Neural cell (in vitro differentiated cells): ENCODE results near the gene SELENOW. TPM values are rescaled to one million over a fixed set of nuclear protein-coding genes. Genes with fewer than 3 reads are reported as not detected.

Source experiments
- H2AFZ ChIP-seq: fragments of 200-600, 300-800 bp; sonication (generic), shearing (Covaris generic); 2 replicates; pipeline ENCODE4 v1.6.0; 2014; ENCODE audit warnings: low read depth, mild to moderate bottlenecking, antibody characterized with exemption, low read length, moderate library complexity
- H3F3A ChIP-seq: fragments of 200-600 bp; shearing (Covaris generic); 2 replicates; pipeline ENCODE4 v1.6.1; 2016; ENCODE audit warnings: mild to moderate bottlenecking, moderate library complexity, mixed read lengths, antibody characterized with exemption, low read length; ENCODE audit not compliant: insufficient read depth, poor library complexity, severe bottlenecking
- H3K27ac ChIP-seq: fragments of 200-600, 300-800 bp; sonication (generic), shearing (Covaris generic); 2 replicates; pipeline ENCODE4 v1.5.1; 2014; ENCODE audit warnings: mild to moderate bottlenecking, low read length, moderate library complexity
- H3K27me3 ChIP-seq: fragments of 300-800, 200-600 bp; sonication (generic), shearing (Covaris generic); 2 replicates; pipeline ENCODE4 v1.6.0; 2014; ENCODE audit warnings: mild to moderate bottlenecking, low read depth, low read length, moderate library complexity; ENCODE audit not compliant: insufficient read depth
- H3K36me3 ChIP-seq: fragments of 300-800, 200-600 bp; sonication (generic), shearing (Covaris generic); 2 replicates; pipeline ENCODE4 v1.5.1; 2014; ENCODE audit warnings: mild to moderate bottlenecking, antibody characterized with exemption, low read length, moderate library complexity; ENCODE audit not compliant: insufficient read depth
- H3K4me2 ChIP-seq: fragments of 300-800, 200-600 bp; sonication (generic), shearing (Covaris generic); 2 replicates; pipeline ENCODE4 v1.6.0; 2014; ENCODE audit warnings: mild to moderate bottlenecking, low read length
- H3K4me3 ChIP-seq: fragments of 300-800, 200-600 bp; sonication (generic), shearing (Covaris generic); 2 replicates; pipeline ENCODE4 v1.5.1; 2014; ENCODE audit warnings: mild to moderate bottlenecking, low read length, moderate library complexity
- H3K79me2 ChIP-seq: fragments of 200-600 bp; shearing (Covaris generic); replicated peaks from 2 replicates; pipeline ENCODE4 v1.6.0; 2014; ENCODE audit warnings: mild to moderate bottlenecking, low read length, moderate library complexity; ENCODE audit not compliant: insufficient read depth
- H3K9ac ChIP-seq: fragments of 300-800, 200-600 bp; sonication (generic), shearing (Covaris generic); 2 replicates; pipeline ENCODE4 v1.6.1; 2016; ENCODE audit warnings: mild to moderate bottlenecking, low read length, mixed read lengths
- H3K9me2 ChIP-seq: fragments of 200-600 bp; shearing (Covaris generic); 2 replicates; pipeline ENCODE4 v1.6.1; 2016; ENCODE audit warnings: mild to moderate bottlenecking, low read length, mixed read lengths; ENCODE audit not compliant: insufficient read depth
- H3K9me3 ChIP-seq: fragments of 200-600, 300-800 bp; sonication (generic), shearing (Covaris generic); 2 replicates; pipeline ENCODE4 v1.6.1; 2016; ENCODE audit warnings: mild to moderate bottlenecking, mixed run types, low read length, moderate library complexity, mixed read lengths
- H4K20me1 ChIP-seq: fragments of 200-600 bp; shearing (Covaris generic); 2 replicates; pipeline ENCODE4 v1.6.1; 2016; ENCODE audit warnings: mild to moderate bottlenecking, mixed run types; ENCODE audit not compliant: insufficient read depth
- EP300 ChIP-seq: fragments of 450-650 bp; conservative IDR thresholded peaks from 2 replicates; pipeline ENCODE4 v1.6.1; 2014; ENCODE audit warnings: antibody characterized with exemption, mild to moderate bottlenecking, moderate library complexity; ENCODE audit not compliant: poor library complexity, severe bottlenecking
- EZH2 ChIP-seq: fragments of 200-600, 300-800 bp; shearing (Covaris generic), sonication (generic); IDR thresholded peaks from 2 replicates; pipeline ENCODE4 v1.6.1; 2014; ENCODE audit warnings: antibody characterized with exemption, low read length, borderline replicate concordance, mild to moderate bottlenecking; ENCODE audit not compliant: insufficient read depth, poor library complexity, severe bottlenecking
- MXI1 ChIP-seq: fragments of 450-650 bp; conservative IDR thresholded peaks from 2 replicates; pipeline ENCODE4 v1.6.1; 2014; ENCODE audit warnings: antibody characterized with exemption, mild to moderate bottlenecking; ENCODE audit not compliant: poor library complexity, severe bottlenecking
- POLR2AphosphoS5 ChIP-seq: IDR thresholded peaks from 2 replicates; pipeline ENCODE4 v1.6.1; 2012
- RAD21 ChIP-seq: fragments of 450-650 bp; conservative IDR thresholded peaks from 2 replicates; pipeline ENCODE4 v1.6.1; 2014; ENCODE audit warnings: antibody characterized with exemption, mild to moderate bottlenecking, moderate library complexity
- SMC3 ChIP-seq: fragments of 450-650 bp; conservative IDR thresholded peaks from 2 replicates; pipeline ENCODE4 v1.6.1; 2014; ENCODE audit warnings: antibody characterized with exemption, mild to moderate bottlenecking, moderate library complexity; ENCODE audit not compliant: poor library complexity
- TAF1 ChIP-seq: IDR thresholded peaks from 2 replicates; pipeline ENCODE4 v1.6.1; 2012; ENCODE audit warnings: low read depth
- polyA plus RNA-seq: library from polyadenylated mRNA; depleted of rRNA; stranded (reverse); fragments of >200 nt; gene quantifications from 2 replicates; pipeline ENCODE4 v1.2.3, GENCODE V29; 2014
- TF ChIP-seq, protein P1 (sequence below): fragments of 450-650 bp; IDR thresholded peaks from 2 replicates; pipeline ENCODE4 v1.5.1; 2014; ENCODE audit warnings: antibody characterized with exemption, mild to moderate bottlenecking, moderate library complexity; ENCODE audit not compliant: poor library complexity, severe bottlenecking
- TF ChIP-seq, protein P2 (sequence below): IDR thresholded peaks from 2 replicates; pipeline ENCODE4 v1.6.1; 2012; ENCODE audit warnings: borderline replicate concordance

SELENOW gene
- polyA plus RNA-seq, 1 donor from 2014 or later = 811 TPM

- no peak overlapping the region for H3K9ac ChIP-seq
- H3K27ac ChIP-seq = no peak overlapping the region
- no peaks in the 10 kb centered on the region for H3K27me3 ChIP-seq
- H3K4me2 ChIP-seq = no peak overlapping the region
- H3K79me2 ChIP-seq = no peaks in the 10 kb centered on the region
- no peaks in the 10 kb centered on the region for H4K20me1 ChIP-seq
- no peak overlapping the region for H3K4me3 ChIP-seq
- no peak for TF ChIP-seq EZH2
- no peak for TF ChIP-seq MXI1
- TF ChIP-seq RAD21 = no peak
- TF ChIP-seq EP300 = no peak
- TF ChIP-seq, protein P1, sequence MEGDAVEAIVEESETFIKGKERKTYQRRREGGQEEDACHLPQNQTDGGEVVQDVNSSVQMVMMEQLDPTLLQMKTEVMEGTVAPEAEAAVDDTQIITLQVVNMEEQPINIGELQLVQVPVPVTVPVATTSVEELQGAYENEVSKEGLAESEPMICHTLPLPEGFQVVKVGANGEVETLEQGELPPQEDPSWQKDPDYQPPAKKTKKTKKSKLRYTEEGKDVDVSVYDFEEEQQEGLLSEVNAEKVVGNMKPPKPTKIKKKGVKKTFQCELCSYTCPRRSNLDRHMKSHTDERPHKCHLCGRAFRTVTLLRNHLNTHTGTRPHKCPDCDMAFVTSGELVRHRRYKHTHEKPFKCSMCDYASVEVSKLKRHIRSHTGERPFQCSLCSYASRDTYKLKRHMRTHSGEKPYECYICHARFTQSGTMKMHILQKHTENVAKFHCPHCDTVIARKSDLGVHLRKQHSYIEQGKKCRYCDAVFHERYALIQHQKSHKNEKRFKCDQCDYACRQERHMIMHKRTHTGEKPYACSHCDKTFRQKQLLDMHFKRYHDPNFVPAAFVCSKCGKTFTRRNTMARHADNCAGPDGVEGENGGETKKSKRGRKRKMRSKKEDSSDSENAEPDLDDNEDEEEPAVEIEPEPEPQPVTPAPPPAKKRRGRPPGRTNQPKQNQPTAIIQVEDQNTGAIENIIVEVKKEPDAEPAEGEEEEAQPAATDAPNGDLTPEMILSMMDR = no peak
- TF ChIP-seq, protein P2, sequence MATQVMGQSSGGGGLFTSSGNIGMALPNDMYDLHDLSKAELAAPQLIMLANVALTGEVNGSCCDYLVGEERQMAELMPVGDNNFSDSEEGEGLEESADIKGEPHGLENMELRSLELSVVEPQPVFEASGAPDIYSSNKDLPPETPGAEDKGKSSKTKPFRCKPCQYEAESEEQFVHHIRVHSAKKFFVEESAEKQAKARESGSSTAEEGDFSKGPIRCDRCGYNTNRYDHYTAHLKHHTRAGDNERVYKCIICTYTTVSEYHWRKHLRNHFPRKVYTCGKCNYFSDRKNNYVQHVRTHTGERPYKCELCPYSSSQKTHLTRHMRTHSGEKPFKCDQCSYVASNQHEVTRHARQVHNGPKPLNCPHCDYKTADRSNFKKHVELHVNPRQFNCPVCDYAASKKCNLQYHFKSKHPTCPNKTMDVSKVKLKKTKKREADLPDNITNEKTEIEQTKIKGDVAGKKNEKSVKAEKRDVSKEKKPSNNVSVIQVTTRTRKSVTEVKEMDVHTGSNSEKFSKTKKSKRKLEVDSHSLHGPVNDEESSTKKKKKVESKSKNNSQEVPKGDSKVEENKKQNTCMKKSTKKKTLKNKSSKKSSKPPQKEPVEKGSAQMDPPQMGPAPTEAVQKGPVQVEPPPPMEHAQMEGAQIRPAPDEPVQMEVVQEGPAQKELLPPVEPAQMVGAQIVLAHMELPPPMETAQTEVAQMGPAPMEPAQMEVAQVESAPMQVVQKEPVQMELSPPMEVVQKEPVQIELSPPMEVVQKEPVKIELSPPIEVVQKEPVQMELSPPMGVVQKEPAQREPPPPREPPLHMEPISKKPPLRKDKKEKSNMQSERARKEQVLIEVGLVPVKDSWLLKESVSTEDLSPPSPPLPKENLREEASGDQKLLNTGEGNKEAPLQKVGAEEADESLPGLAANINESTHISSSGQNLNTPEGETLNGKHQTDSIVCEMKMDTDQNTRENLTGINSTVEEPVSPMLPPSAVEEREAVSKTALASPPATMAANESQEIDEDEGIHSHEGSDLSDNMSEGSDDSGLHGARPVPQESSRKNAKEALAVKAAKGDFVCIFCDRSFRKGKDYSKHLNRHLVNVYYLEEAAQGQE = no peak
- no peak for TF ChIP-seq POLR2AphosphoS5
- TF ChIP-seq TAF1 = no peak
- no peak for TF ChIP-seq SMC3
- H3K36me3 ChIP-seq = no peaks in the 10 kb centered on the region
- no peaks in the 10 kb centered on the region for H3K9me2 ChIP-seq
- no peaks in the 10 kb centered on the region for H3F3A ChIP-seq
- no peak overlapping the region for H2AFZ ChIP-seq
- no peaks in the 10 kb centered on the region for H3K9me3 ChIP-seq
These were observed 16.0 kb downstream of the SELENOW start for GRCh38 chr19:47794526-47794925.

GRCh38 chr19:47796785-47797184 lies 18.3 kb downstream of the SELENOW start:
- no peak overlapping the region for H3K9ac ChIP-seq
- no peak overlapping the region for H2AFZ ChIP-seq
- no peak overlapping the region for H3K4me3 ChIP-seq
- H3K9me2 ChIP-seq = no peaks in the 10 kb centered on the region
- no peaks in the 10 kb centered on the region for H3F3A ChIP-seq
- H3K79me2 ChIP-seq = no peaks in the 10 kb centered on the region
- no peak overlapping the region for H3K27ac ChIP-seq
- H3K36me3 ChIP-seq = no peaks in the 10 kb centered on the region
- no peak for TF ChIP-seq RAD21
- TF ChIP-seq SMC3 = no peak
- no peak for TF ChIP-seq MXI1
- no peak for TF ChIP-seq POLR2AphosphoS5
- no peak for TF ChIP-seq EP300
- TF ChIP-seq, protein P2 = no peak
- TF ChIP-seq EZH2 = no peak
- TF ChIP-seq TAF1 = no peak
- TF ChIP-seq, protein P1 = no peak
- no peaks in the 10 kb centered on the region for H4K20me1 ChIP-seq
- no peaks in the 10 kb centered on the region for H3K9me3 ChIP-seq
- H3K27me3 ChIP-seq = no peaks in the 10 kb centered on the region
- no peak overlapping the region for H3K4me2 ChIP-seq
